WERI-Rb-1 (cell line): ENCODE results near the gene SEC22C.

Experiments
- DNase-seq: peaks from one replicate; pipeline ENCODE4 v3.0.0-alpha.2; 2020
- H3K27ac ChIP-seq: fragments of 250-450 bp; sonication (Bioruptor Pico); 2 replicates; pipeline ENCODE4 v1.5.1; 2020; ENCODE audit warnings: mild to moderate bottlenecking, moderate library complexity
- H3K27me3 ChIP-seq: fragments of 250-450 bp; sonication (Bioruptor Pico); 2 replicates; pipeline ENCODE4 v1.5.1; 2021; ENCODE audit warnings: mild to moderate bottlenecking, low read depth, moderate library complexity; ENCODE audit not compliant: insufficient read depth, severe bottlenecking
- H3K36me3 ChIP-seq: fragments of 250-450 bp; sonication (Bioruptor Pico); 2 replicates; pipeline ENCODE4 v1.5.1; 2020; ENCODE audit warnings: mild to moderate bottlenecking, moderate library complexity
- H3K4me3 ChIP-seq: 2 replicates; pipeline ENCODE4 v1.5.1; 2011; ENCODE audit warnings: low read depth, mild to moderate bottlenecking, control low read depth, low read length
- H3K9me3 ChIP-seq: fragments of 250-450 bp; sonication (Bioruptor Pico); 2 replicates; pipeline ENCODE4 v1.5.1; 2021; ENCODE audit warnings: mild to moderate bottlenecking, moderate library complexity; ENCODE audit not compliant: severe bottlenecking
- TF ChIP-seq, protein P1 (sequence below): IDR thresholded peaks from 2 replicates; pipeline ENCODE4 v1.5.1; 2011; ENCODE audit warnings: low read depth, mild to moderate bottlenecking, control low read depth, inconsistent platforms, low read length

The SEC22C gene

GRCh38 chr3:42533161-42533897 is 48.4 kb downstream of the SEC22C start:
- Histone ChIP-seq H3K27me3 (no peaks in the 10 kb centered on the region), H3K4me3 (0 out of 2 replicates have a peak overlapping the region, but pooled peaks have one; percentile 5), H3K27ac (peak overlapping the region; percentile 81), H3K9me3 (no peaks in the 10 kb centered on the region), H3K36me3 (no peaks in the 10 kb centered on the region)
- TF ChIP-seq, protein P1, sequence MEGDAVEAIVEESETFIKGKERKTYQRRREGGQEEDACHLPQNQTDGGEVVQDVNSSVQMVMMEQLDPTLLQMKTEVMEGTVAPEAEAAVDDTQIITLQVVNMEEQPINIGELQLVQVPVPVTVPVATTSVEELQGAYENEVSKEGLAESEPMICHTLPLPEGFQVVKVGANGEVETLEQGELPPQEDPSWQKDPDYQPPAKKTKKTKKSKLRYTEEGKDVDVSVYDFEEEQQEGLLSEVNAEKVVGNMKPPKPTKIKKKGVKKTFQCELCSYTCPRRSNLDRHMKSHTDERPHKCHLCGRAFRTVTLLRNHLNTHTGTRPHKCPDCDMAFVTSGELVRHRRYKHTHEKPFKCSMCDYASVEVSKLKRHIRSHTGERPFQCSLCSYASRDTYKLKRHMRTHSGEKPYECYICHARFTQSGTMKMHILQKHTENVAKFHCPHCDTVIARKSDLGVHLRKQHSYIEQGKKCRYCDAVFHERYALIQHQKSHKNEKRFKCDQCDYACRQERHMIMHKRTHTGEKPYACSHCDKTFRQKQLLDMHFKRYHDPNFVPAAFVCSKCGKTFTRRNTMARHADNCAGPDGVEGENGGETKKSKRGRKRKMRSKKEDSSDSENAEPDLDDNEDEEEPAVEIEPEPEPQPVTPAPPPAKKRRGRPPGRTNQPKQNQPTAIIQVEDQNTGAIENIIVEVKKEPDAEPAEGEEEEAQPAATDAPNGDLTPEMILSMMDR, result no peak
- DNase-seq, result peak; percentile 84

DNA sequence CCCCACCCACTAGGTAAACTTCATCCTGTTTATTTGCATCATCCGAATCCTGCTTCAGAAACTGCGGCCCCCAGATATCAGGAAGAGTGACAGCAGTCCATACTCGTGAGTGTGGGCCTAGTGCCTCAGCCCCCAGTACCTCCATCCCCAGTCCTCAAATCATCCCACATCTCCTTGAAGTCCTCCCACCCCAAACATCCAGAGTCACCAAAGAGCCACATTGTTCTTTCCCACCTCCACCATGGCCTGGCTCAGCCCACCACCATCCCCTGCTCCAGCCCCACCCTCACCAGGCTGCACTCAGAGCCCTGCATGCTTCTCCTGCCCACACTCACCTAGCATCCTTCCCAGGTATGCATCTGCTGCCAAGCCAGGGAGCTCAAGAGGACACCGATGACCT is 49.5 kb downstream of the SEC22C start:
- Histone ChIP-seq H3K36me3 (no peaks in the 10 kb centered on the region), H3K27me3 (no peaks in the 10 kb centered on the region), H3K27ac (peak overlapping the region; percentile 81), H3K9me3 (no peaks in the 10 kb centered on the region), H3K4me3 (no peak overlapping the region)
- DNase-seq, result no peak
- TF ChIP-seq, protein P1, result no peak

- no peak overlapping the region for H3K27ac ChIP-seq
- H3K9me3 ChIP-seq, result no peaks in the 10 kb centered on the region
- no peaks in the 10 kb centered on the region for H3K27me3 ChIP-seq
- no peak for DNase-seq
- no peaks in the 10 kb centered on the region for H3K36me3 ChIP-seq
- TF ChIP-seq, protein P1, result no peak
- no peak overlapping the region for H3K4me3 ChIP-seq
Measured at GRCh38 chr3:42531470-42531869, 50.3 kb downstream of the SEC22C start.

DNA sequence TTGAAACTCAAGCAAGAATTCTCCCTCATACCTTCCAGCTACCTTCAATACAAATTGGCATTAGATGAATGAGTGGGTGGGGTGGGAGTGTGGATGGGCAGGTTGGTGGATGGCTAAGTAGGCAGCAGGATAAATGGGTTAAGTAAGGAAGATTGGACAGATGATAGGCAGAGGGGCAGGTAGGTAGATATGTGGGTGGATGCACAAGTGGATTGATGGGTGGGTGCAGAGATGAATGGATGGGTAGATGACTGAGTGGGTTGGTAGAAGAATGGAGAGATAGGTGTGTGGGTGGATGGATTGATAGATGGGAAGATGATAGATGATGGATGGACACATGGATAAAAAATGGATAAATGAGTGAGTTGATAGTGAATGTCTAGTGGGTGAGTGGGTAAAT is 51.7 kb downstream of the SEC22C start:
- no peak overlapping the region for H3K4me3 ChIP-seq
- no peaks in the 10 kb centered on the region for H3K9me3 ChIP-seq
- TF ChIP-seq, protein P1, result no peak
- no peaks in the 10 kb centered on the region for H3K27me3 ChIP-seq
- no peak for DNase-seq
- H3K27ac ChIP-seq, result no peak overlapping the region
- H3K36me3 ChIP-seq, result no peaks in the 10 kb centered on the region

DNA sequence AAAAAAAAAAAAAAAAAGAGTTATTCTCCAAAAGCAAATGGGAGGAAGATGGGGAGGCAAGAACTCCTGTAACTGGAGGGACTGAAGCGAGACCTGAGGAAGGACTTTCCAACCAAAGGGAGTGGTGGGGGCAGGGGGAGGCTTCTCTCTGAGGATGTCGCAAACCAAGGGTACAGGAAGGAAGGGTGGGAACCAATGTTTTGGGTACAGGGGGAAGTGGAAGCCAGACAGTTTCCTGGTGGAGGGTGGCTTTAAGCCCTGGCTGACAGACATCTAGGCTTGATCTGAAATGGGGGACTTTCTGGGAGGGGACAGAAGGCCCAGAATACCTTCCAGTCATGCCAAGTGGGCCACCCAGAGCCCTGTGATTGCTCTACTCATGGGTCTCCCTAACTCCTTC is 52.3 kb downstream of the SEC22C start:
- Histone ChIP-seq H3K36me3 (no peaks in the 10 kb centered on the region), H3K27me3 (no peaks in the 10 kb centered on the region), H3K27ac (no peak overlapping the region; the same call in 1 of the 2 replicates), H3K4me3 (no peak overlapping the region), H3K9me3 (no peaks in the 10 kb centered on the region)
- DNase-seq, result no peak
- TF ChIP-seq, protein P1, result no peak
